Measurements from ENCODE around the gene GK. TPM values are rescaled to one million over a fixed set of nuclear protein-coding genes. Genes with fewer than 3 reads are reported as not detected.
"Not testable (repeated sequence)": the region's sequence is repeated elsewhere in the genome, so short reads cannot be mapped to it uniquely, and the experiment has no call there.

The GK gene
- total RNA-seq, 1 donor from 2014 or later, result 4.3 TPM

DNA sequence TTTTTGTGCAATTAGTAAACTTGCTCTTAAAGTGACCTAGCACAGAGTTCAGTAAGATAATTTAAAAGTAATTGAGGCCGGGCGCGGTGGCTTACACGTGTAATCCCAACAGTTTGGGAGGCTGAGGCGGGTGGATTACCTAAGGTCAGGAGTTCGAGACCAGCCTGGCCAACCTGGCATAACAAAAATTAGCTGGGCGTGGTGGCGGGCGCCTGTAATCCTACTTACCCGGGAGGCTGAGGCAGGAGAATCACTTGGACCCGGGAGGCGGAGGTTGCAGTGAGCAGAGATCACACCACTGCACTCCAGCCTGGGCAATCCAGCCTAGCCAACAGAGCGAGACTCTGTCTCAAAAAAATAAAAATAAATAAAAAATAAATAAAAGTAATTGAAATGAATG, 1.2 kb downstream of the GK start:
- not testable (repeated sequence) for DNase-seq (ENCODE audit: low read depth, low spot score)

DNA sequence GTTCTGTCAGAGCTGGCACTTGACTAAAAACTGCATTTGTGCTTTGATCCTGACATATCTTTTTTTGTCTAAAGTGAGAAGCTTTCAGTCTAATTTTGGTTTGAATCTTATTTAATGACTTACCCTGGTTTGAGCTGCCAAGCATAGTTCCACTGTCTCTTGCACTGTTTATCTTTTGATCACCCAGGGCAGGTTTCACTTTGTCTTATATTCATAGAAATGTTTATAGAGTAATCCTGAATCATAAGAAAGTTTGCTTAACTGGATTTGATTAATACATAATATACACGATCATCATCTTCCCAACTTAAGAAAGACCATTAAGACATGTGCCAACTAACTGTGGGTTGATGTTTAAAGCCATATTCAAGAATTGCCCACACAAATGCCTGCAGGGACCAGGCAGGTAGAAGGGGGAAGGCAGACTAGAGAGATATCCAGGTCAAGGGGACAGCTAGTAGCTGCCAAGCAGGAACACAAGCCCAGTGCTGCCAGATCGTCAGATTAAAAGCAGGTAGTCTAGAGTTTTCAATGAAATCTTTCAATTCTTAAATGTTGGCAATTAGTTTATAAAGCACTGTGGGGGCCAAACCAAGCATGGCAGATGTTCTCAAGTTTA, 1.9 kb downstream of the GK start:
- DNase-seq (ENCODE audit: low read depth, low spot score), result no peak

GRCh38 chrX:30655991-30656390, 2.8 kb downstream of the GK start:
- no peak for DNase-seq (ENCODE audit: low read depth, low spot score)

DNA sequence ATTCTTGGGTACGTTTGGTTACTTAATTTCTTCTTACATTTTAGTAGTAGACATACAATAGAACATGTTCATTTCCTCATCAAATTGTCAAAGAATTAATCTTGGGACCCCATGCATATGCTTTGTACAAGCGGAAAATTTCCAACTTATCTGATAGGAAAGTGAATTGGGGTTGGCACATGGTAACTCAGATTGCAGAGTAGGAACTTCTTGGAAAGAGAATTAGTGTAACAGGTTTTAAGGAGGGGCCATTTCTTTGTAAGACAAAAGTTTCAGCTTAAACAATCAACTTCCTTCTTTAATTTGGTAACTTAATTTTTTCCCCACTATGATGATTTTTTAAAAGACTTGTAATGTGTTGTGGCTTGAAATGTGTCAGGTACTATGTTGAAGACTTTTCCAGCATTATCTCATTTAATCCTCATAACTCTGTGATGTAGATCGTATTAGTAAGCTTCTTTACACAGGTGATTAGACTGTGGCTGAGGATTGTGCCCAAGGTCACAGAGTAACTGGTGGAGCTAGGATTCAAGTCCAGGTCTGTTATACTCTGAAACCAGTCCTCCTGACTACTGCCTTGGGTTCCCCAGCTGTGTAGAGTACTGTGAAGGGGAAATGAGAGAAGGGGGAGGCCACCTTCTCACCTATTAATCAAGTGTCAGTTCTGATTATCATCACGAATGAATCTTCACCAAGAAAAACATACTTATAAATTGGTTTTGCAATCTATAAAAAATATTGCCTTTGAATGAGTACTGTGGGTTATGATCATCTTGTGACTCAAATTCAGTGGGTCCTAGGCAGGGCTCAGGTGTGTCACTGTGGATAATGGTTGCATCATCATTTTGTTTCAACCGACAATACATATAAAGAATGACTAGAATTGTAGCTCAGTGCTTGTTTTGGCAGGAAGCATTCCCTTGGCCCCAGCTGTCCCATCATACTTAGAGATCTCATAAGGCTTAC, 4.3 kb downstream of the GK start:
- DNase-seq (ENCODE audit: low read depth, low spot score), result no peak

GRCh38 chrX:30659421-30659820, 6.2 kb downstream of the GK start:
- DNase-seq (ENCODE audit: low read depth, low spot score), result peak; percentile 10

- DNase-seq (ENCODE audit: low read depth, low spot score), result no peak
These were observed 8.0 kb downstream of the GK start for GRCh38 chrX:30661228-30661627.

DNA sequence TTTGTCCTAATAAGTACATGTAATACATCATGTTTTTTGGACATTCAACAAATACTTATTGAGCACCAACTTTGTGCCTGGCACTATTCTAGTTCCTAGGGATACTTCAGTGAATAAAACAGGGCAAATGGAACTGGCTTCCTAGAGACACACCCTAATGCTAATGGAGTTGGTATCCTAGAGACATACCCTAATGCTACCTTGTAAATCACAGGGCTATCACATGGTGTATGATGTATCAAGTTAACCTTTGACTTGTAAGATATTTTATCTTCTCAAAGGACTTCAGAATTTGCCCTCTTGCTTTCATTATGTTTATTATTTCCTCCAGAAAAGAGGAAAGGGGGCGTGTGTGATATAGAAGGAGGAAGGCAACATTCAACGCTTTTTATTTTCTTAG, 10.1 kb downstream of the GK start:
- no peak for DNase-seq (ENCODE audit: low read depth, low spot score)

DNA sequence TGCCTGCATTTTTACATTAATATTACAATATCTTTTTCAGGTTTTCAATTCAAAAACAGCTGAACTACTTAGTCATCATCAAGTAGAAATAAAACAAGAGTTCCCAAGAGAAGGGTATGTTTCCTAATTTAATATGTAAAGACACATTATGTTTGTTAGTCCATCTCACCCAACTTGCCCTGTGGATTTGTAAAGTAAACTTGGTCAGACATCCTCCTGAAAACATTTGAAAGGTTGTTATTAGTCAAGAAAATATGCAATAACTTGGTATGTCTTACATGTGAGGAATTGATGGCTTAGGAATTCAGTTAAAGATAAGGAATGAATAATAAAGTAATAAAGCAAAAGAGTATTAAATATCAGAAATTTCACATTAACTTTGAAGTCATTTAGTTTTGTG, 12.2 kb downstream of the GK start:
- no peak for DNase-seq (ENCODE audit: low read depth, low spot score)

DNA sequence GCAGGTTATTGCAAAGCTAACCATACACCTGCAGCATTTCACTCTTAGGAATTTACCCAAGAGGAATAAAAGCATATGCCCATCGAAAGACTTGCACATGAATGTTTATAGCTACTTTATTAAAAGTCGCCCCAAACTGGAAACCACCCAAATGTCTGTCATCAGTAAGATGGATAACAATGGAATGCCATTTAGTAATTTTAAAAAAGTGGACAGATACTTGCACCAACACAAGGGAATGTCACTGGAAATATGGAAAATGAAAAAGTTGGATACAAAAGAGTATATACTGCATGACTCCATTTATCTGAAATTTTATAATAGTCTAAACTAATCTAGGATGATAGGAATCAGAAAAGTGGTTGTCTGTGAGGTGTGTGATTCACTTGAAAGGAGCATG, 12.9 kb downstream of the GK start:
- DNase-seq (ENCODE audit: low read depth, low spot score), result no peak

- DNase-seq (ENCODE audit: low read depth, low spot score), result no peak
These were observed 15.4 kb downstream of the GK start for GRCh38 chrX:30668581-30668980.

DNA sequence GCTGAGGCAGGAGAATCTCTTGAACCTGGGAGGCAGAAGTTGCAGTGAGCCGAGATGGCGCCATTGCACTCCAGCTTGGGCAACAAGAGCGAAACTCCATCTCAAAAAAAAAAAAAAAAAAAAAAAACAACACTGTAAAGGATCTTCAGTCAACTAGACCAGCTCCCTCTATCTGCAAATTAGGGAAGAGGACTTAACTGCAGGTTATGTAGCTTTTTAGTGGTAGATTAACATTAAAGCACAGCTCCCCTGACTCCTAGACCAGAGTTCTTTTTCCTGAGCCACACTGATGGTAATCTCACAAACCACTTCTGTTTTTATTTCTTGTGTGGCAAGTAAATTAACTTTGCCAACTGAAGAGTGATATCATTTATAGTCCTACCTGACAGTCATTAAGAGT, 18.0 kb downstream of the GK start:
- not testable (repeated sequence) for DNase-seq (ENCODE audit: low read depth, low spot score)

DNA sequence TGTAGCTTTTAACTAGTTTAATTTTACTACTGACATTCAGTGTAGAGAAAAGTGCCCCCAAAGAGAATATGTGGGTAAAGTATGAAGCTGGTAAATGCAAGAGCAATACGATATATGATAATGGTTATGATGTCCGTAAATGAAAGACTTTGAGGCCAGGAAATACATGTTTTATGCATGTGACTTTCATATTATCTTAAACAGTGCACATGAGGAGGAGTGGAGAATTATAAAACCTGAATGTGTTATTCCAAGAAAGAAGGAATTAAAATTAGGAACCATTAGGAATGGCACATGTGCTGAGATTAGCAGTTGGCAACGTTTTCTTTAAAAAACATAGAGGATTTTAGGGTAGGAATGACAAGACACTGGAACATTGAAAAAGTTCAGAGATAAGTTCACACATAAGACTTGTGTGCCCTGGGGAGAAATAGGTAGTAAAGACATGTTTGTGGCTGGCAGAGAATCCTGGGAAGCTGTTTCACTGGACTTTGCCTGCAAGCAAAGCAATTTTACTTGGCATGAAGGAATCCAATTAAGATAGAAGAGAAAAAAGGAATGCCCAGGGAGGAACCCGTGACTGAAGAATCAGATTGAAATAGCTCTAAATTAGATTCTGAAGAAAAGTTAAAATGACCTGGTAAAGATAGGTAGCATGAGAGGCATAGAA, 20.0 kb downstream of the GK start:
- no peak for DNase-seq (ENCODE audit: low read depth, low spot score)

DNA sequence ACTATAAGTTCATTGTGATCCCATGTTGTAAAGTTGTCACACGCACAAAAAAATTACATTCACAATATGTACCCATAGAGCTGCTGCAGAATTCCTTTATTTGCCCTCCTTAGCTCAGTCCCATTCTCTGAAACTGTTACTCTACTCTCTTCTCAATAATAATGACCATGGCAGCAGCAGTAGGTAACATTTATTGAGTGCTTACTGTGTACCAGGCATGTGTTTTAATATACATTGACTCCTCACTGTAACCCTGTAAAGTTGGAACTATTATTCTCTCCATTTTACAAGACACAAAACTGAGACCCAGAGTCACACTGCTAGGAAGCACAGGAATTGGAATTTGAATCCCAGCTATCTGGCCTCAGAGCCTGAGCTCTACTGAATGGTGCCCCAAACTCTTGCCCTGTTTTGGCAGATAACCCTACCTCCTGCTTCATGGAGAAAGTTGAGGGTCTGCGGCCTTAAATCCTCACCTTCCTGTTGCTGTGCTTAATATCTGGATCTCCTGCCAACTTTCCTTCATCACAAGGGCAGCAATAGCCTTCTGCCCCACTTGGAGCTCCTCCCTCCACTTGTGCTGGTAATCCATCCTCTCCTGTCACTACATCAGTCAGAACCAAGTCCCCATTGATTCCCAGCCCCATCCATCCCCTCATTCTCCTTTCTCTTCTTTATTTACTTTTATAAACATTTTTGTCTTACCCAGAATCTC, 20.8 kb downstream of the GK start:
- no peak for DNase-seq (ENCODE audit: low read depth, low spot score)

GRCh38 chrX:30674799-30675198, 21.6 kb downstream of the GK start:
- no peak for DNase-seq (ENCODE audit: low read depth, low spot score)

DNA sequence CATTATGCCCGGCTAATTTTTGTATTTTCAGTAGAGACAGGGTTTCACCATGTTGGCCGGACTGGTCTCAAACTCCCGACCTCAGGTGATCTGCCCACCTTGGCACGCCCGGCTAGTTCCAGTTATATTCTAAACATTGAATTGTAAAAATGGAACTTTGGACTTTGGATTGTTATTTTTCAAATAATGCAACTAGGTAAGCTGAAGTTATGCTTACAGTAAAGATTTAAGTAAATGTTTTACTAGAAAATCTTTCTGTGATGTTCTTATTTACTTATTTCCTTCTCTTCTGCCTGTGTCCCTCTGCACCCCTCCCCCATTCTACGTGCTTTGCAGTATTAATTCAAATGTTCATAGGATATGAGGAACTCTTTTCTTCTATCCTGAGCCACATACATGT, 26.1 kb downstream of the GK start:
- DNase-seq (ENCODE audit: low read depth, low spot score), result no peak

- no peak for DNase-seq (ENCODE audit: low read depth, low spot score)
These were observed 27.4 kb downstream of the GK start for GRCh38 chrX:30680618-30681017.

GRCh38 chrX:30688641-30689040, 35.4 kb downstream of the GK start:
- DNase-seq (ENCODE audit: low read depth, low spot score), result no peak

DNA sequence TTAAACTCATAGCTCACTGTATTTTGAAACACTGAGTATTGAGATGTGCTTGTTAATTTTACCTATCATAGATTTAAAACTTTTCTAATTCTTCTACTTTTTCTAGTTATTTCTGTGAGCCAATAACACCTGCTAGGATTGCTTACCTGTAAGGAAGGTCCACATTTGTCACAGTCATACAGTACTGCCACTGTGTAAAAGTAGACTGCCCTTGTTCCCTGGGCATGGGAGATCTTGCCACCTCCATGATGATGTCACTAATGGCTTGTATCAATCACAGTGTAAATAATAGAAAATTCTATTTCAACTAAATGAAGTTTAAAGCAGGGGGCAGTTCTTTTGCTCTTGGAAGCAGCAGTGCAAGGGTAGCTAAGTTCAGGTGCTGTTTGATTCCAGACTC, 35.9 kb downstream of the GK start:
- no peak for DNase-seq (ENCODE audit: low read depth, low spot score)

DNA sequence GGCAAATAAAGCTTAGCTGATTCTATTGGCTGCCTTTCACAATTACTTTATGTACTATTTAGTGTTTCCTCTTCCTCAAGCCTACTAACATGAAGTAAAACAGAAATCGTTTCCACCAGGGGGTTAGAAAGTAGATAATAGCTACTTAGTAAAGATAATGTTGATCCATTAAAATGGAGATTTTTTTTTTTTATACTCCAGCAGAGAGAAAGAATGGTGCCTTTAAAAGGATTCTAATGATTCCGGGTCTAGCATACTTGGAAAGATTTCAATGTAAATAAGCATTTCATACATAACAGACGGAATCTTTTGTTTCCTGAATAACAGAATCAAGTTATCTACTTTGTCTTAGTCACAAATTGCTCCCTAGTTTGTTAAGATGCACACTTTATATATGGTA, 37.1 kb downstream of the GK start:
- DNase-seq (ENCODE audit: low read depth, low spot score), result no peak

DNA sequence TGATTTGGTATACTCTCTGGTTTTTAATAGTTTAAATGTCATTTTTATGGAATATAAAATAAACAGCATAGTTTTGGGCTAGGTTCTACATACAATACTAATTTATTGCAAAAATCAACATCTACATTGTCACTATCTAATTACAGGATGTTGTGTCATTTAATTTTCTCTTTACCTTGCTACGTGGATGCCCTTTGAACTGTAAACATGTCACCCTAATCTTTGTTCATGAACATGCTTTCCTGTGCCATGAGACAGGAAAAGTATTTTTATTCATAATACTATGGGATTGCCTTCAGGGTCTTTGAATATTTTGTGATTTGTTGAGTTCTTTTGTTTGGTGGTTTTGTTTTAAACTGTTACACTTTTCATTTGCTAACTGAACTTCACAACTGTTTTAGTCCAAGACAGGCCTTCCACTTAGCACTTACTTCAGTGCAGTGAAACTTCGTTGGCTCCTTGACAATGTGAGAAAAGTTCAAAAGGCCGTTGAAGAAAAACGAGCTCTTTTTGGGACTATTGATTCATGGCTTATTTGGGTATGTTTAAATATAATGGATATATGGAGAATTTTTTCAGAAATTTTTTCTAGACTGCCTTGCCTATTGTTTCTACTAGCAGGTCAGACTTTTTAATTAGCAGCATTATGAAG, 40.9 kb downstream of the GK start:
- no peak for DNase-seq (ENCODE audit: low read depth, low spot score)

- DNase-seq (ENCODE audit: low read depth, low spot score), result no peak
These were observed 49.5 kb downstream of the GK start for GRCh38 chrX:30702736-30703135.

Measured in pulmonary artery endothelial cell (primary cell).